ENCODE data around the gene BRF1.

Gene BRF1

GRCh38 chr14:105187116-105187515 is 113.7 kb downstream of the BRF1 start:
- TF ChIP-seq POLR2A (IDR thresholded peaks at IDR 0.05; ENCODE audit: low read depth, low read length): no peak
- FAIRE-seq (no peak), DNase-seq (ENCODE audit: insufficient read length, low spot score) (no peak)

DNA sequence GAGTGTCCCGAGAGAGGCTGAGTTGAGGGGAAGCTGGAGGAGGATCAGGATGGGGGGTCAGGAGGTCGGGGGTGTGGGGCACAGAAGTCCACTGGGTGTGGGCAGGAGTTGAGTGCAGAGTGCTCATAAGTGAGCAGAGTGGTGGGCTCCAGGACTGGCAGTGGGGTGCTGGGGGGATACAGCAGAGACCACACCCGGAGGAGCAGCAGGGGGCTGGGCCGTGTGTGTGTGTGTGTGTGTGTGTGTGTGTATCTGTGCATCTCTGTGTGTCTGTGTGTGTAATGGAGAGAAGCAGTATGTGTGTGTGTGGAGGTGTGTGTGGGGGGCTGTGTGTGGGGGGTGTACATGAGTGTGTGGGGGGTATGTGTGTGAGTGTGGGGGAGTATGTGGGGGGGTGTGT is 114.8 kb downstream of the BRF1 start:
- FAIRE-seq (no peak), DNase-seq (ENCODE audit: insufficient read length, low spot score) (no peak)
- no peak for TF ChIP-seq POLR2A (IDR thresholded peaks at IDR 0.05; ENCODE audit: low read depth, low read length)

DNA sequence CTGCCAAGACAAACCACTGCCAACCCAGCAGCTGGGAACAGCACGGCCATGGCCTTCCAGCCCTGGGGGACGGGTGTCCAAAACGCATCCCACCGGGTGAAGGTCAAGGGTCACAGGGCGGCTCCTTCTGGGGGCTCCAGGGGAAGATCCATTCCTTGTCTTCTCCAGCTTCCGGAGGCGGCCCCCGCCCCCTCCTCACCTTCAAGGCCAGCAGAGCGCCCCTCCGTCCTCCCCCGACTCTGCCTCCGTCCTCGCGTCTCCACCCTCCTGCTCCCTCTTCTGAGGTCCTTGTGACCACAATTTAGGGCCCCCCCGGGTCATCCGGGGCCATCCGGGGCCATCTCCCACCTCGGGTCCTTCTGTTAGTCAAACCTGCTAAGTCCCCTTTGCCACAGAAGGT is 115.8 kb downstream of the BRF1 start:
- no peak for TF ChIP-seq POLR2A (IDR thresholded peaks at IDR 0.05; ENCODE audit: low read depth, low read length)
- FAIRE-seq (no peak), DNase-seq (ENCODE audit: insufficient read length, low spot score) (no peak)

GRCh38 chr14:105184461-105184860 is 116.3 kb downstream of the BRF1 start:
- FAIRE-seq (no peak), DNase-seq (ENCODE audit: insufficient read length, low spot score) (no peak)
- TF ChIP-seq POLR2A (IDR thresholded peaks at IDR 0.05; ENCODE audit: low read depth, low read length): no peak

GRCh38 chr14:105182296-105183020 is 118.3 kb downstream of the BRF1 start:
- no peak for TF ChIP-seq POLR2A (IDR thresholded peaks at IDR 0.05; ENCODE audit: low read depth, low read length)
- no peak for DNase-seq (ENCODE audit: insufficient read length, low spot score)
- FAIRE-seq: no peak

GRCh38 chr14:105181549-105182295 is 119.1 kb downstream of the BRF1 start:
- no peak for TF ChIP-seq POLR2A (IDR thresholded peaks at IDR 0.05; ENCODE audit: low read depth, low read length)
- FAIRE-seq: no peak
- no peak for DNase-seq (ENCODE audit: insufficient read length, low spot score)

- DNase-seq (ENCODE audit: insufficient read length, low spot score) (peak; percentile 94), FAIRE-seq (no peak)
- peak; percentile 36; the same call in 1 of the 2 replicates for TF ChIP-seq POLR2A (IDR thresholded peaks at IDR 0.05; ENCODE audit: low read depth, low read length)
Observed at GRCh38 chr14:105180592-105181548, 119.9 kb downstream of the BRF1 start, which contains the start of gene NUDT14. NUDT14 (minus strand) TSS chr14:105181312; CDS start chr14:105181209, 103 bp downstream.

GRCh38 chr14:105179191-105179590 is 121.6 kb downstream of the BRF1 start:
- FAIRE-seq (no peak), DNase-seq (ENCODE audit: insufficient read length, low spot score) (no peak)
- TF ChIP-seq POLR2A (IDR thresholded peaks at IDR 0.05; ENCODE audit: low read depth, low read length): no peak

DNA sequence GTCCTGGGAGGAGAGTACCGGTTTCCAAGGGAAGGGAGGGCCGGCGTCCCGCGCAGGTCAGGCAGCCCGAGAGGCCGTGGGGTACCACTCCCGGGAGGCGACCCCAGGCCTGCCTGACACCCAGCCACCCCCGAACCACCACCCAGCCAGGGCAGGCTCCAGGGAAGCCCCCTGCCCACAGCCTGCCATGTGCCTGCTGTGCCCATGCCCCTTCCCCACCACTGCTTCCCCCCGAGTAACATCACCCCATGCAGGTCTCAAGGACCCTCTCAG is 122.0 kb downstream of the BRF1 start:
- FAIRE-seq (no peak), DNase-seq (ENCODE audit: insufficient read length, low spot score) (no peak)
- TF ChIP-seq POLR2A (IDR thresholded peaks at IDR 0.05; ENCODE audit: low read depth, low read length): no peak

DNA sequence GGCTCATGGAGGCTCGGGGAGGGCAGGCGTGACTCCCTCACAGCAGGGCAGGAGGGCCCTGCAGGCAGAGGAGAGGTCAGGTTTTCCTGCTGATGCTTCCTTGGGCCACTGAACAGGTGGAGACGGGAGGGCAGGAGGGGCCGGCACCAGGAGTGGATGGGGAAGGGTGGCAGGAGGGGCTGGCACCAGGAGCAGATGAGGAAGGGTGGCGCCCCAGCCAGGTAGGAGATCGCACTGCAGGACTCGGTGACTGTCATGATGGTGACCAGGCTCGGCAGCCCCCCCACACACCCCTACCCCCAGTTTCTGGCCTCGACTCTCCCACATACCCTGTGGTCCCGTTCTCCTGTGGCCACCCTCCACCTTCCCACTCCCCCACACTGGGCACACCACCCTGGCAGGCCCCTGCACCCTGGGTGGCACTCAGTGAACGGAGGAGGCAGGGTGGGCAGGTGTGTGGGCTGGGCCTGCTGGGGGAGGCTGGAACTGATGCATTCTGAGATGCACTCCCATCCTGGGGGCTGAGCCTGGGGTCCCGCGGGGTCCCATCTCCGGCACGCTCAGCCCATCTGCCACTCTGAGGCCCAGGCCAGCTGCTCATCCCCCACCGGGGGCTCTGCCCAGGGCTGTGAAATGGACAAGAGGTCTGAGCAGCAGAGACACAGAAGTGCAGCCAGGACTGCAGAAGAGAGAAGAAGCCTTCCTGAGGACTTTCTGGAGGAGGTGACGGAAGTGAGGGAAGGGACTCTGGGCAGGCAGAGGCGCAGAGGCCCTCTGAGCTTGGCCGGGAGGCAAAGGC is 122.5 kb downstream of the BRF1 start:
- no peak for FAIRE-seq
- no peak for DNase-seq (ENCODE audit: insufficient read length, low spot score)

GRCh38 chr14:105177082-105177481 is 123.7 kb downstream of the BRF1 start:
- DNase-seq (ENCODE audit: insufficient read length, low spot score): no peak
- no peak for FAIRE-seq
- no peak for TF ChIP-seq POLR2A (IDR thresholded peaks at IDR 0.05; ENCODE audit: low read depth, low read length)

More for the DNA sequence above, 122.5 kb downstream of the BRF1 start:
- TF ChIP-seq POLR2A (IDR thresholded peaks at IDR 0.05; ENCODE audit: low read depth, low read length): no peak

DNA sequence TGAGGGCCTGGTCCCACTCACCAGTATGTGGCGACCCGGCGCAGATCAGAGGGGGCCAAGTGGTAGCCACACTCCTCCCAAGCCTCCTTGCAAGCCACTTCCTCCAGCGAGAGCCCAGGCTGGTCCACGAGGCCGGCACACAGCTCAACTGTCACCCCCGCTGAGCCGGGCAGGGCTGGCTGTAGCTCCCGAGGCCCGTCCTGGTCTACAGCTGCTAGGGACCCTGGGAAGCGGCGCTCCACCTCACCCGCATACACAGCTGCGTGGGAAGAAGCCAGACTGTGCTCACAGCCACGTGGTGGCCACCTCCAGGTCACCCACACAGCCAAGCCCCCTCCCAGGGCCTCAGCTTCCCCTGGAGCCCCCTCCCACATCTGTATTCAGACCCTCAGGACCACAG is 124.3 kb downstream of the BRF1 start:
- FAIRE-seq (no peak), DNase-seq (ENCODE audit: insufficient read length, low spot score) (no peak)
- TF ChIP-seq POLR2A (IDR thresholded peaks at IDR 0.05; ENCODE audit: low read depth, low read length): no peak

All from H54 (cell line).